Stimulated activated CD4-positive, alpha-beta T cell treated with anti-CD3 and anti-CD28 coated beads, Interleukin-2, amount 100 ng/mL, for 4 hours (primary cell): ENCODE data around the gene NAA16.

Experiments used
- DNase-seq: peaks from one replicate; pipeline ENCODE4 v3.0.0-alpha.2; 2020; ENCODE audit warnings: low read depth

The NAA16 gene

GRCh38 chr13:41304551-41304950, 6.5 kb upstream of the NAA16 start:
- no peak for DNase-seq

GRCh38 chr13:41306271-41307145, 4.6 kb upstream of the NAA16 start:
- DNase-seq = no peak

- no peak for DNase-seq
Observed at GRCh38 chr13:41307884-41308640, 3.0 kb upstream of the NAA16 start.

GRCh38 chr13:41311406-41312175, 524 bp downstream of the NAA16 start:
- DNase-seq = peak; percentile 28

GRCh38 chr13:41312176-41312500, 1.1 kb downstream of the NAA16 start:
- no peak for DNase-seq

GRCh38 chr13:41313117-41313516, 2.0 kb downstream of the NAA16 start:
- DNase-seq = no peak

- no peak for DNase-seq
Observed at GRCh38 chr13:41313659-41314197, 2.7 kb downstream of the NAA16 start.

GRCh38 chr13:41315443-41316047, 4.5 kb downstream of the NAA16 start:
- no peak for DNase-seq

GRCh38 chr13:41317243-41317642, 6.2 kb downstream of the NAA16 start:
- no peak for DNase-seq

GRCh38 chr13:41325752-41326151, 14.7 kb downstream of the NAA16 start:
- no peak for DNase-seq

GRCh38 chr13:41326661-41327060, 15.6 kb downstream of the NAA16 start:
- DNase-seq = no peak

GRCh38 chr13:41327994-41328790, 17.1 kb downstream of the NAA16 start:
- no peak for DNase-seq

GRCh38 chr13:41332829-41333228, 21.8 kb downstream of the NAA16 start:
- no peak for DNase-seq

GRCh38 chr13:41334810-41335209, 23.7 kb downstream of the NAA16 start:
- DNase-seq = no peak

- DNase-seq = no peak
Observed at GRCh38 chr13:41344358-41344757, 33.3 kb downstream of the NAA16 start.

- no peak for DNase-seq
Observed at GRCh38 chr13:41345165-41345913, 34.3 kb downstream of the NAA16 start.

GRCh38 chr13:41345914-41346589, 35.0 kb downstream of the NAA16 start:
- DNase-seq = no peak

GRCh38 chr13:41352935-41353840, 42.1 kb downstream of the NAA16 start:
- peak; percentile 31 for DNase-seq

- no peak for DNase-seq
Observed at GRCh38 chr13:41354416-41354815, 43.3 kb downstream of the NAA16 start.
